Spleen (tissue), 11 donors: ENCODE results near the gene PLXNB2. TPM values are rescaled to one million over a fixed set of nuclear protein-coding genes. Genes with fewer than 3 reads are reported as not detected.
A peak's percentile ranks its signal among the peaks of the same experiment; 100 is the strongest.
"Not testable (repeated sequence)": the region's sequence is repeated elsewhere in the genome, so short reads cannot be mapped to it uniquely, and the experiment has no call there.

Experiments used
- DNase-seq: peaks from one replicate; pipeline ENCODE4 v3.0.0-alpha.2; 2020
- H3K27ac ChIP-seq, 8 donors: fragments of 200-600 bp; sonication (generic) in 7 of 8; 1 replicate in 4 of 8; 2 replicates in 4 of 8; pipeline versions ENCODE4 v1.5.0 to v1.8.0; 2016 to 2021; ENCODE audit warnings: inconsistent platforms in 4 of 8, mild to moderate bottlenecking in 4 of 8, moderate library complexity in 1 of 8
- H3K27me3 ChIP-seq, 7 donors: fragments of 200-600 bp; sonication (generic) in 6 of 7; replicated peaks in 1 of 7; 1 replicate in 4 of 7; 2 replicates in 3 of 7; pipeline versions ENCODE4 v1.5.0 to v1.8.0; 2016 to 2021; ENCODE audit warnings: inconsistent platforms in 3 of 7, mild to moderate bottlenecking in 1 of 7
- H3K36me3 ChIP-seq, 6 donors: fragments of 200-600 bp; sonication (generic) in 5 of 6; 1 replicate in 4 of 6; 2 replicates in 2 of 6; pipeline versions ENCODE4 v1.5.0 to v1.8.0; 2016 to 2021; ENCODE audit warnings: inconsistent platforms in 2 of 6
- H3K4me1 ChIP-seq, 6 donors: fragments of 200-600 bp; sonication (generic) in 5 of 6; 1 replicate in 3 of 6; 2 replicates in 3 of 6; pipeline versions ENCODE4 v1.5.0 to v1.8.0; 2016 to 2021; ENCODE audit warnings: inconsistent platforms in 3 of 6
- H3K4me3 ChIP-seq, 8 donors: fragments of 200-600 bp; sonication (generic) in 7 of 8; 1 replicate in 4 of 8; 2 replicates in 4 of 8; pipeline versions ENCODE4 v1.5.0 to v1.8.0; 2016 to 2021; ENCODE audit warnings: inconsistent platforms in 4 of 8, mild to moderate bottlenecking in 4 of 8, moderate library complexity in 2 of 8
- H3K9me3 ChIP-seq, 8 donors: fragments of 200-600 bp; sonication (generic) in 7 of 8; 1 replicate in 4 of 8; 2 replicates in 4 of 8; pipeline versions ENCODE4 v1.5.0 to v1.8.0; 2016 to 2021; ENCODE audit warnings: inconsistent platforms in 4 of 8
- POLR2A ChIP-seq, 3 donors: fragments of 450-650 bp; IDR thresholded peaks; one replicate each; pipeline ENCODE4 v1.5.1; 2017; ENCODE audit warnings: antibody characterized with exemption in 3 of 3, mild to moderate bottlenecking in 1 of 3
- POLR2AphosphoS5 ChIP-seq, 3 donors: sonication (generic); formaldehyde crosslinking; IDR thresholded peaks; one replicate each; pipeline ENCODE4 v1.5.1; 2017; ENCODE audit warnings: antibody characterized with exemption in 3 of 3
- WGBS, 5 donors: extraction: QIAGEN DNeasy Blood & Tissue Kit in 3 of 5; methylation state at CpG; one replicate each; pipeline versions ENCODE4 v1.1.5 to v1.1.7; 2013 to 2018; 5-methylcytosine and 5-hydroxymethylcytosine counted together
- intact Hi-C: fragments of 100-400 bp; cut with DNase I; formaldehyde crosslinking; loops from one replicate; pipeline ENCODE4 v1.15.0; 2023; ENCODE audit warnings: low total_unique reads
- polyA plus RNA-seq, 3 donors: library from polyadenylated mRNA; stranded (reverse); fragments of 200-250 nt; gene quantifications; one replicate each; pipeline ENCODE4 v1.2.1, GENCODE V29; 2013
- total RNA-seq, 7 donors: library from RNA; depleted of rRNA in 3 of 7; stranded (reverse); fragments of >200 nt in 3 of 7; fragmentation: NEBNext Ultra II Directional in 4 of 7; extraction: Animal tissue kit (Norgen Biotek cat#: 25700) in 4 of 7; gene quantifications; one replicate each; pipeline versions ENCODE4 v1.1.0 to v1.2.1, GENCODE V29; 2016 to 2021
- TF ChIP-seq, protein P1 (sequence below), 11 experiments: fragments of 200-600 bp in 7 of 11; fragments of 450-650 bp in 4 of 11; sonication (generic) in 4 of 11; IDR thresholded peaks in 8 of 11; conservative IDR thresholded peaks in 3 of 11; 1 replicate in 7 of 11; 2 replicates in 4 of 11; pipeline versions ENCODE4 v1.4.0 to v1.8.0; 2016 to 2021; ENCODE audit warnings: antibody characterized with exemption in 11 of 11, inconsistent platforms in 4 of 11, mild to moderate bottlenecking in 1 of 11
- donor health status: healthy with polysubstance abuse.
- donor health status: DM: no; HTN: no; CAD: no; lungs with moderate emphysema.
- donor health status: DM: no; HTN: no; CAD: no.
- donor health status: Bipolar disorder and iron deficiency.
- donor health status: healthy.
- donor health status: DM: no; HTN: no; CAD: no.
- donor health status: DM: yes; HTN: yes; CAD: no.

Gene PLXNB2
- total and polyA plus RNA-seq, 10 donors: 41.9 to 382 (median 242) TPM

DNA sequence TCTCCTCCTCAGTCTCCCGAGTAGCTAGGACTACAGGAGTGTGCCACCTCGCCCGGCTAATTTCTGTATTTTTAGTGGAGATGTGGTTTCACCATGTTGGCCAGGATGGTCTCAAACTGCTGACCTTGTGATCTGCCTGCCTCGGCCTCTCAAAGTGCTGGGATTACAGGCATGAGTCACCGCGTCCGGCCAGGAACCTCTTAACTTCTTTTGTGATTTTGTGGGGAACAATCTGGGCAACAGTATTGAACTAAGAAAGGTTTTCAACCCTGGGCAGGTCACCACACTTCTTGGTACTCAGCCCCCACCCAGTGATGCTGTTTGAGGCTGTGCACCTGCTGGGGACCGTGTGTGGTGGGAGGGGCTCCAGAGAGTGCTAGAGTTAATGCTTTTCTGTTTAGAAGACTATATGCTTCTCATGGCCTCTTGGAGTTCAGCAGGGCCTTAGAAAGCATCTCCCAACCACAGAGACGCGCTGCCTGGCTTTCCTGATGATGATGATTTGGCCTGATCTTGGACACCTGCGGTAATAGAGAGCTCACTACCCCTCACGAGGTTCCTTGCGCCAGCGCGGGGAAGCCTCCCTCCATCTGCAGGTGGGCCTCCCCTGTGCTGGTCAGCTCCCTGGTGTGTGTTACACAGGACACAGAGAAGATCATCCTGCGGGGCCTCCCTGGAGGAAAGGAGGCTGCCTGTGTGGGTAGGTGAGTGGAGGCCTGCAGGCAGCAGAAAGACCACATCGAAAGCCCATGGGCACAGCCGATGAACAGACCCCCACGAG is 18.2 kb upstream of the PLXNB2 start:
- no peak for DNase-seq
- 83 to 91% (median 87%) methylated on average over 19 of the region's 19 CpGs for WGBS, 5 donors
- intact Hi-C loops: loop anchor here (5.0 kb wide), 1 partner anchor 53 kb away; the partner anchor contains the start of gene MAPK11
- H3K27ac ChIP-seq: no peak overlapping the region
- H3K36me3 ChIP-seq: no peaks in the 10 kb centered on the region
- peaks cover 0 to 27% (median 20%) of the 10 kb centered on the region in 6 donors for H3K4me1 ChIP-seq
- H3K27me3 ChIP-seq: no peaks in the 10 kb centered on the region
- no peak for TF ChIP-seq POLR2AphosphoS5 (IDR thresholded peaks at IDR 0.05)
- no peak for TF ChIP-seq POLR2A (IDR thresholded peaks at IDR 0.05)
- TF ChIP-seq, protein P1, sequence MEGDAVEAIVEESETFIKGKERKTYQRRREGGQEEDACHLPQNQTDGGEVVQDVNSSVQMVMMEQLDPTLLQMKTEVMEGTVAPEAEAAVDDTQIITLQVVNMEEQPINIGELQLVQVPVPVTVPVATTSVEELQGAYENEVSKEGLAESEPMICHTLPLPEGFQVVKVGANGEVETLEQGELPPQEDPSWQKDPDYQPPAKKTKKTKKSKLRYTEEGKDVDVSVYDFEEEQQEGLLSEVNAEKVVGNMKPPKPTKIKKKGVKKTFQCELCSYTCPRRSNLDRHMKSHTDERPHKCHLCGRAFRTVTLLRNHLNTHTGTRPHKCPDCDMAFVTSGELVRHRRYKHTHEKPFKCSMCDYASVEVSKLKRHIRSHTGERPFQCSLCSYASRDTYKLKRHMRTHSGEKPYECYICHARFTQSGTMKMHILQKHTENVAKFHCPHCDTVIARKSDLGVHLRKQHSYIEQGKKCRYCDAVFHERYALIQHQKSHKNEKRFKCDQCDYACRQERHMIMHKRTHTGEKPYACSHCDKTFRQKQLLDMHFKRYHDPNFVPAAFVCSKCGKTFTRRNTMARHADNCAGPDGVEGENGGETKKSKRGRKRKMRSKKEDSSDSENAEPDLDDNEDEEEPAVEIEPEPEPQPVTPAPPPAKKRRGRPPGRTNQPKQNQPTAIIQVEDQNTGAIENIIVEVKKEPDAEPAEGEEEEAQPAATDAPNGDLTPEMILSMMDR (IDR thresholded peaks at IDR 0.05 in 8 of 11, conservative IDR thresholded peaks at IDR 0.05 in 3 of 11): no peak
- H3K9me3 ChIP-seq: no peaks in the 10 kb centered on the region
- peak overlapping the region in 2 of 8 donors; percentile 73 to 82 for H3K4me3 ChIP-seq

DNA sequence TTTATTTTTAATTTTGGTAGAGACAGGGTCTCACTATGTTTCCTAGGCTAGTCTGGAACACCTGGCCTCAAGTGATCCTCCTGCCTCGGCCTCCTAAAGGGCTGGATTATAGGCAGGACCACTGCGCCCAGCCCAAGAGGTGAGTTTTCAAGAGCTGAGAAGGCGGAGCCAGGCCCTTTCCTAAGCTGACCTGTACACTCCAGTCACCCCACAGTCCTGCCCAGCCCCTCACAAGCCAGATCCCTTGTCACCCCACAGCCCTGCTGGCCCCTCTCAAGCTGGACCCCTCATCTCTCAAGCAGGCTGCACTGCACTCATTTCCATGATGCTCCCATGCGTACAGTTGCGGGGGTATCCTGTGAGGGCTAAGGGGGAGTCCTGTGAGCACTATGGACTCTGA is 16.5 kb upstream of the PLXNB2 start:
- Histone ChIP-seq H3K4me3 (no peak overlapping the region), H3K36me3 (no peaks in the 10 kb centered on the region), H3K4me1 (peaks cover 0 to 27% (median 20%) of the 10 kb centered on the region in 6 donors), H3K27ac (no peak overlapping the region), H3K27me3 (no peaks in the 10 kb centered on the region), H3K9me3 (no peaks in the 10 kb centered on the region)
- TF ChIP-seq, protein P1 (IDR thresholded peaks at IDR 0.05 in 8 of 11, conservative IDR thresholded peaks at IDR 0.05 in 3 of 11): no peak
- TF ChIP-seq POLR2AphosphoS5 (IDR thresholded peaks at IDR 0.05) (no peak), POLR2A (IDR thresholded peaks at IDR 0.05) (no peak)
- DNase-seq: no peak
- WGBS, 5 donors: 93 to 100% (median 97%) methylated on average over 3 to 5 of the region's 5 CpGs
- intact Hi-C loops: no loop called here

DNA sequence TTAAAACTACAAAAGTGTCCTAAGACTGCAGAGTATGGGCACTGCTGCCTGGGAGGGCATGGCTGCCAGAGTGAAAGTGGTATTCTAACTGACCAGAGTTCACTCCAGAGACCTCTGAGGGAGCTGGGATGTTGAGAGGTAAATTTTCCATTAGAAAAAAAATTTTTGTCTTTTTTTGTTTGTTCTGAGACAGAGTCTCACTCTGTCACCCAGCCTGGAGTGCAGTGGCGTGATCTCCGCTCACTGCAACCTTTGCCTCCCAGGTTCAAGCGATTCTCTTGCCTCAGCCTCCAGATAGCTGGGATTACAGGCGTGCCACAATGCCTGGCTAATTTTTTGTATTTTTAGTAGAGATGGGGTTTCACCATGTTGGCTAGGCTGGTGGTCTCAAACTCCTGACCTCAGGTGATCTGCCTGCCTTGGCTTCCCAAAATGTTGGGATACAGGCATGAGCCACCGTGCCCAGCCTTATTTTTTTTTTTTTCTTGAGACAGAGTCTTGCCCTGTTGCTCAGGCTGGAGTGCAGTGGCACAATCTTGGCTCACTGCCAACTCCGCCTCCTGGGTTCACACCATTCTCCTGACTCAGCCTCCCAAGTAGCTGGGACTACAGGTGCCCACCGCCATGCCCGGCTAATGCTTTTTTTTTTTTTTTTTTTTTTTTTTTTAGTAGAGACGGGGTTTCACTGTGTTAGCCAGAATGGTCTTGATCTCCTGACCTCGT is 15.1 kb upstream of the PLXNB2 start:
- H3K4me3 ChIP-seq, H3K36me3 ChIP-seq, H3K9me3 ChIP-seq, H3K27ac ChIP-seq, intact Hi-C loops, DNase-seq, H3K27me3 ChIP-seq: not testable (repeated sequence)
- 86 to 96% (median 88%) methylated on average over 7 to 10 of the region's 10 CpGs for WGBS, 5 donors
- peaks cover 0 to 32% (median 16%) of the 10 kb centered on the region in 6 donors for H3K4me1 ChIP-seq

DNA sequence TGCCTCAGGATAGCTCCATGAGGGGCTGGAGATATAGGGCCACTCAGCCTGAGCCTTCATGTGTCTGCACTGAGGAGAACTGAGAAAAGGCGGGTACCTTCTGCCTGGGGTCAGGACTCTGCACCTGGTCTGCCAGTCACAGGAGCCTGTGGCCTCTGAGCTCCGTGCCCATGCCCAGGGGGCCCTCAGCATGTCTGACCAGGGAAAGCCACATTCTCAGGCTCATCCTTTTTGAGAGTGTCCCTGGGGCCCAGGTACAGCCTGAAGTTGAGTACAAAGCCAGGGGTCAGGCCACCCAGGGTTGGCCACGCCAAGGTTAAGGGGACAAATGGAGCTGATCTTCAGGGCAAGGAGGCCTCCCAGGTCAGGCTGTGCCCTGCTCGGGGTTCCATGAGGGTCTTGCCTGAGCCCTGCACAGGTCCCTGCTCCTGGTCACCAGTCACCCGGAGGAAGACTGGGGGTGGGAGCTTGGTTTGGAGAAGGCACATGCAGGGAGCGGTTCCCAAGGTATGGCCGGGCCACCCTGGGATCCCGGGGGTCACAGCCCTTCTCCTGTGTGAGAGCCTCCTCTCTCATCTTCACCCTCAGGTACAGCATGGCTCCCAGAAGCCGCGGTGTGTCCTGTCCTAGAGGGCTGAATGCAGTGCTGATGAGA is 13.4 kb upstream of the PLXNB2 start:
- DNase-seq: no peak
- TF ChIP-seq POLR2AphosphoS5 (IDR thresholded peaks at IDR 0.05) (no peak), POLR2A (IDR thresholded peaks at IDR 0.05) (no peak)
- TF ChIP-seq, protein P1 (IDR thresholded peaks at IDR 0.05 in 8 of 11, conservative IDR thresholded peaks at IDR 0.05 in 3 of 11): no peak
- intact Hi-C loops: no loop called here

More for the DNA sequence above, 13.4 kb upstream of the PLXNB2 start:
- H3K9me3 ChIP-seq: no peaks in the 10 kb centered on the region
- H3K4me1 ChIP-seq: peaks cover 0 to 32% (median 8%) of the 10 kb centered on the region in 6 donors
- no peak overlapping the region for H3K27ac ChIP-seq
- 76 to 91% (median 86%) methylated on average over 7 to 10 of the region's 10 CpGs for WGBS, 5 donors
- no peak overlapping the region for H3K4me3 ChIP-seq
- no peaks in the 10 kb centered on the region for H3K27me3 ChIP-seq
- no peaks in the 10 kb centered on the region for H3K36me3 ChIP-seq
